Measurements from ENCODE around the gene EXD3. TPM values are rescaled to one million over a fixed set of nuclear protein-coding genes. Genes with fewer than 3 reads are reported as not detected.

EXD3 gene
- total and polyA plus RNA-seq, 2 of the 13 experiments (the other 11 are each of a cell fraction or from before 2014, with no cell fraction given), result 2.7 to 4.8 TPM

GRCh38 chr9:137441289-137441934 lies 18.4 kb upstream of the EXD3 start, which contains the start of gene ENTPD8 (continued):
- TF ChIP-seq SMAD9 (CRISPR knock-in tag; IDR thresholded peaks at IDR 0.05), result no peak
- TF ChIP-seq, protein P1, sequence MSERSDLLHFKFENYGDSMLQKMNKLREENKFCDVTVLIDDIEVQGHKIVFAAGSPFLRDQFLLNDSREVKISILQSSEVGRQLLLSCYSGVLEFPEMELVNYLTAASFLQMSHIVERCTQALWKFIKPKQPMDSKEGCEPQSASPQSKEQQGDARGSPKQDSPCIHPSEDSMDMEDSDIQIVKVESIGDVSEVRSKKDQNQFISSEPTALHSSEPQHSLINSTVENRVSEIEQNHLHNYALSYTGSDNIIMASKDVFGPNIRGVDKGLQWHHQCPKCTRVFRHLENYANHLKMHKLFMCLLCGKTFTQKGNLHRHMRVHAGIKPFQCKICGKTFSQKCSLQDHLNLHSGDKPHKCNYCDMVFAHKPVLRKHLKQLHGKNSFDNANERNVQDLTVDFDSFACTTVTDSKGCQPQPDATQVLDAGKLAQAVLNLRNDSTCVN (CRISPR knock-in tag; IDR thresholded peaks at IDR 0.05; ENCODE audit: borderline replicate concordance), result no peak
- TF ChIP-seq, protein P2, sequence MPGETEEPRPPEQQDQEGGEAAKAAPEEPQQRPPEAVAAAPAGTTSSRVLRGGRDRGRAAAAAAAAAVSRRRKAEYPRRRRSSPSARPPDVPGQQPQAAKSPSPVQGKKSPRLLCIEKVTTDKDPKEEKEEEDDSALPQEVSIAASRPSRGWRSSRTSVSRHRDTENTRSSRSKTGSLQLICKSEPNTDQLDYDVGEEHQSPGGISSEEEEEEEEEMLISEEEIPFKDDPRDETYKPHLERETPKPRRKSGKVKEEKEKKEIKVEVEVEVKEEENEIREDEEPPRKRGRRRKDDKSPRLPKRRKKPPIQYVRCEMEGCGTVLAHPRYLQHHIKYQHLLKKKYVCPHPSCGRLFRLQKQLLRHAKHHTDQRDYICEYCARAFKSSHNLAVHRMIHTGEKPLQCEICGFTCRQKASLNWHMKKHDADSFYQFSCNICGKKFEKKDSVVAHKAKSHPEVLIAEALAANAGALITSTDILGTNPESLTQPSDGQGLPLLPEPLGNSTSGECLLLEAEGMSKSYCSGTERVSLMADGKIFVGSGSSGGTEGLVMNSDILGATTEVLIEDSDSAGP (CRISPR knock-in tag; IDR thresholded peaks at IDR 0.05; ENCODE audit: borderline replicate concordance), result peak; percentile 67; the same call in 1 of the 2 replicates
- TF ChIP-seq, protein P3, sequence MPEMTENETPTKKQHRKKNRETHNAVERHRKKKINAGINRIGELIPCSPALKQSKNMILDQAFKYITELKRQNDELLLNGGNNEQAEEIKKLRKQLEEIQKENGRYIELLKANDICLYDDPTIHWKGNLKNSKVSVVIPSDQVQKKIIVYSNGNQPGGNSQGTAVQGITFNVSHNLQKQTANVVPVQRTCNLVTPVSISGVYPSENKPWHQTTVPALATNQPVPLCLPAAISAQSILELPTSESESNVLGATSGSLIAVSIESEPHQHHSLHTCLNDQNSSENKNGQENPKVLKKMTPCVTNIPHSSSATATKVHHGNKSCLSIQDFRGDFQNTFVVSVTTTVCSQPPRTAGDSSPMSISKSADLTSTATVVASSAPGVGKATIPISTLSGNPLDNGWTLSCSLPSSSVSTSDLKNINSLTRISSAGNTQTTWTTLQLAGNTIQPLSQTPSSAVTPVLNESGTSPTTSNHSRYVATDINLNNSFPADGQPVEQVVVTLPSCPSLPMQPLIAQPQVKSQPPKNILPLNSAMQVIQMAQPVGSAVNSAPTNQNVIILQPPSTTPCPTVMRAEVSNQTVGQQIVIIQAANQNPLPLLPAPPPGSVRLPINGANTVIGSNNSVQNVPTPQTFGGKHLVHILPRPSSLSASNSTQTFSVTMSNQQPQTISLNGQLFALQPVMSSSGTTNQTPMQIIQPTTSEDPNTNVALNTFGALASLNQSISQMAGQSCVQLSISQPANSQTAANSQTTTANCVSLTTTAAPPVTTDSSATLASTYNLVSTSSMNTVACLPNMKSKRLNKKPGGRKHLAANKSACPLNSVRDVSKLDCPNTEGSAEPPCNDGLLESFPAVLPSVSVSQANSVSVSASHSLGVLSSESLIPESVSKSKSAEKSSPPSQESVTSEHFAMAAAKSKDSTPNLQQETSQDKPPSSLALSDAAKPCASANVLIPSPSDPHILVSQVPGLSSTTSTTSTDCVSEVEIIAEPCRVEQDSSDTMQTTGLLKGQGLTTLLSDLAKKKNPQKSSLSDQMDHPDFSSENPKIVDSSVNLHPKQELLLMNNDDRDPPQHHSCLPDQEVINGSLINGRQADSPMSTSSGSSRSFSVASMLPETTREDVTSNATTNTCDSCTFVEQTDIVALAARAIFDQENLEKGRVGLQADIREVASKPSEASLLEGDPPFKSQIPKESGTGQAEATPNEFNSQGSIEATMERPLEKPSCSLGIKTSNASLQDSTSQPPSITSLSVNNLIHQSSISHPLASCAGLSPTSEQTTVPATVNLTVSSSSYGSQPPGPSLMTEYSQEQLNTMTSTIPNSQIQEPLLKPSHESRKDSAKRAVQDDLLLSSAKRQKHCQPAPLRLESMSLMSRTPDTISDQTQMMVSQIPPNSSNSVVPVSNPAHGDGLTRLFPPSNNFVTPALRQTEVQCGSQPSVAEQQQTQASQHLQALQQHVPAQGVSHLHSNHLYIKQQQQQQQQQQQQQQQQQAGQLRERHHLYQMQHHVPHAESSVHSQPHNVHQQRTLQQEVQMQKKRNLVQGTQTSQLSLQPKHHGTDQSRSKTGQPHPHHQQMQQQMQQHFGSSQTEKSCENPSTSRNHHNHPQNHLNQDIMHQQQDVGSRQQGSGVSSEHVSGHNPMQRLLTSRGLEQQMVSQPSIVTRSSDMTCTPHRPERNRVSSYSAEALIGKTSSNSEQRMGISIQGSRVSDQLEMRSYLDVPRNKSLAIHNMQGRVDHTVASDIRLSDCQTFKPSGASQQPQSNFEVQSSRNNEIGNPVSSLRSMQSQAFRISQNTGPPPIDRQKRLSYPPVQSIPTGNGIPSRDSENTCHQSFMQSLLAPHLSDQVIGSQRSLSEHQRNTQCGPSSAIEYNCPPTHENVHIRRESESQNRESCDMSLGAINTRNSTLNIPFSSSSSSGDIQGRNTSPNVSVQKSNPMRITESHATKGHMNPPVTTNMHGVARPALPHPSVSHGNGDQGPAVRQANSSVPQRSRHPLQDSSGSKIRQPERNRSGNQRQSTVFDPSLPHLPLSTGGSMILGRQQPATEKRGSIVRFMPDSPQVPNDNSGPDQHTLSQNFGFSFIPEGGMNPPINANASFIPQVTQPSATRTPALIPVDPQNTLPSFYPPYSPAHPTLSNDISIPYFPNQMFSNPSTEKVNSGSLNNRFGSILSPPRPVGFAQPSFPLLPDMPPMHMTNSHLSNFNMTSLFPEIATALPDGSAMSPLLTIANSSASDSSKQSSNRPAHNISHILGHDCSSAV (CRISPR knock-in tag; IDR thresholded peaks at IDR 0.05; ENCODE audit: borderline replicate concordance), result no peak
- TF ChIP-seq HNRNPLL (IDR thresholded peaks at IDR 0.05; ENCODE audit: low read depth, low read length, poor library complexity, severe bottlenecking), result peak; percentile 74
- TF ChIP-seq KLF16 (CRISPR knock-in tag; IDR thresholded peaks at IDR 0.05), result peak in 1 of 2 experiments; percentile 60; a peak in 2 of 4 replicates
- no peak for TF ChIP-seq CCAR2 (optimal IDR thresholded peaks at IDR 0.05; ENCODE audit: low read depth, low read length)
- TF ChIP-seq ARNT (IDR thresholded peaks at IDR 0.05), result no peak
- TF ChIP-seq ZNF230 (CRISPR knock-in tag; IDR thresholded peaks at IDR 0.05), result no peak
- TF ChIP-seq GTF3A (CRISPR knock-in tag; conservative IDR thresholded peaks at IDR 0.05), result no peak
- no peak; the same call in 1 of the 2 replicates for TF ChIP-seq ZSCAN31 (CRISPR knock-in tag; IDR thresholded peaks at IDR 0.05; ENCODE audit: low read depth)
- no peak for TF ChIP-seq ZKSCAN1 (IDR thresholded peaks at IDR 0.05; ENCODE audit: low read length)
- no peak for TF ChIP-seq MTF1 (CRISPR knock-in tag; IDR thresholded peaks at IDR 0.05)
- peak; percentile 48 for TF ChIP-seq YY1 (IDR thresholded peaks at IDR 0.05; ENCODE audit: insufficient read depth, insufficient replicate concordance, low read depth, low read length)
- TF ChIP-seq IKZF5 (CRISPR knock-in tag; IDR thresholded peaks at IDR 0.05), result peak; percentile 50; the same call in 1 of the 2 replicates
- no peak for TF ChIP-seq ZNF235 (CRISPR knock-in tag; IDR thresholded peaks at IDR 0.05; ENCODE audit: borderline replicate concordance)
- no peak for TF ChIP-seq NCOA1 (CRISPR knock-in tag; IDR thresholded peaks at IDR 0.05)
